ENCODE measurements around the gene NR5A1. TPM values are rescaled to one million over a fixed set of nuclear protein-coding genes. Genes with fewer than 3 reads are reported as not detected.

NR5A1 gene
- total RNA-seq, 1 donor from 2014 or later, result not detected

DNA sequence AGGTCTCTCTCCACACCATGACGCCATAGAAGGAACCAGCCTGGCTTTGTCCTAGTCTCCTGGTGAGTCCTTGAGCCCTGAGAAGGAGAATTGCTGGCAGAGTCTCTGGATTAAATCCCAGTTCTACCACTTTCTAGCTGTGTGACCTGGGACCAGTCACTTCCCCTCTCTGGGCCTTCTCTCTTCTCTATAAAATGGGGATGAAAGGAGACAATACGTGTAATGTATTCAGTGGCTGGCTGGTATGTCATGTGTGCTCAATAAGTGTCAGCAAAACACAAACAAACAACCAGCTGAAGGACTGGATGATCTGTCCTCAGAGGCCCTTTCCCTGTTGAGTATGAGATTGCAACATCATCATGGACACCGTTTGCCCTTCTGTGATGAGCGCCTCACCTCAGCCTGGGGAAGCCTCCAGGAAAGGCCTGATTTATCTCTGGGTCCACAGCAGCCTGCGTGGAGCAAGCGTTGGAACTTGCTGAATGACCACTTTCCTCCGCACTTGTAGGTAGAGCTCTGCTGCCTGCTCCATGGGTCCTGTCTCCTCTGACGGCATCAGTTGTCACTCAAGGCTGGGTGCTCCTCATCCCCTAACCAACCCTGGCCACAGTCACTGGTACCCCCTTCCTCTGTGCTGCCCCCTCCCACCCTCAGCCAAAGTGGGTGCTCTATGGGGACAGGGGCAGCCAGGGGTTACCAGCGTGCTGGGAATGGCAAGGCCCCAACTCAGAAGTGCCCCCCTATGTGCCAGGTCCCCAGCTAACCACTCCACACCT, 3.6 kb upstream of the NR5A1 start:
- Mint-ChIP-seq H3K27me3 (peaks cover 2% of the 10 kb centered on the region), H3K9me3 (no peaks in the 10 kb centered on the region), H3K4me3 (no peak overlapping the region), H3K27ac (no peak overlapping the region), H3K36me3 (ENCODE audit: low read depth) (no peaks in the 10 kb centered on the region), H3K4me1 (peaks cover 2% of the 10 kb centered on the region)
- intact Hi-C loops (cut with micrococcal nuclease), result no loop called here
- no peak for DNase-seq

DNA sequence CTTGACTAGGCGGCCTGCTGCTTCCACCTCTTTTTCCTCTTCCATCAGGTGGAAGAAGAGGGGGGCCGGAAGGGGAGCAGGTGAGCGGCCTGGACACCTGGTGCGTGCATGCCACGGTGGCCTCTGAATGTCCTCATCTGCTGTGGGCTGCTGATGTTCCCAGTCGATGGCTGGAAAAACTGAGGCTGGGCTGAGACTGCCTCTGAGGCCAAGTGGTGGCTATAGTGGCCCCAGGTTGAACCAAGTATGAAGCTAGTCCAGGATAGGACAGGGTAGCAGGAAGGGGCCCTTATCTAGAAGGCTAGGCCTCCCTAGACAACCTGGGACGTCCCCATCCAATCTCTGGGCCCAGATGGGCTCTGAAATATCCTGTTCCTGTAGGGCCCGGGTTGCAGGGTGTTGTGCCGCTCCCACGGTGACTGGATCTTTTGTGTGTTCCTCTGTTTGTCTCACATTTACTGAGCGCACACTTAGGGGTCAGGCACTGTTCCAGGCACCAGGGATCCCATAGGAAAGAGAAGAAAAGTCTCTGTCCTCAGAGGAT, 753 bp upstream of the NR5A1 start:
- Mint-ChIP-seq H3K9me3 (no peaks in the 10 kb centered on the region), H3K27me3 (peaks cover 15% of the 10 kb centered on the region), H3K27ac (no peak overlapping the region), H3K36me3 (ENCODE audit: low read depth) (peaks cover 3% of the 10 kb centered on the region), H3K4me1 (peaks cover 4% of the 10 kb centered on the region), H3K4me3 (no peak overlapping the region)
- no peak for DNase-seq
- intact Hi-C loops (cut with micrococcal nuclease), result loop anchor here (10.0 kb wide), 1 partner anchor 493 kb away; the partner anchor contains the start of gene LHX2

DNA sequence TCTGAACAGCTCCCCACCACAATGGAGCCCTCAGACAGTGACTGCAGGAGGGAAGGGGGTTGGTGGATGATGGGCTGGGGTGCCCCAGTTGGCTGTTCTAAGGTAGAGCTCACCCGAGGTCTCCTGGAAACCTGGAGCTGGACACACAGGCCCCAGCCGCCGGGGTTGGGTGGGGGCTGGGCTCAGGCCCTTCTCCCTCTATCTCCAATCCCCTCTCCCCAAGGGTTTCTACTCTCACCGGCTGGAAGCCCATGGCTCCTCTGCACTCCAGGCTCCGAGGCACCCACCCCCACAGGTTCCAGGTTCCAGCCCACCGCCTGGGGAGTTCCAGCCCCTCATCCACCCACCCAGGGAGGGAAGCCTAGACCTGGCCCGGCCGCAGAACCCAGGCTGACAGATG, 766 bp downstream of the NR5A1 start:
- no peak for DNase-seq
- no peak overlapping the region for H3K27ac Mint-ChIP-seq
- peaks cover 3% of the 10 kb centered on the region for H3K36me3 Mint-ChIP-seq (ENCODE audit: low read depth)
- H3K27me3 Mint-ChIP-seq, result peaks cover 21% of the 10 kb centered on the region
- H3K4me3 Mint-ChIP-seq, result no peak overlapping the region
- peaks cover 4% of the 10 kb centered on the region for H3K4me1 Mint-ChIP-seq
- intact Hi-C loops (cut with micrococcal nuclease), result loop anchor here (10.0 kb wide), 1 partner anchor 492 kb away; the partner anchor contains the start of gene LHX2
- no peaks in the 10 kb centered on the region for H3K9me3 Mint-ChIP-seq

GRCh38 chr9:124505901-124506346, 1.3 kb downstream of the NR5A1 start:
- Mint-ChIP-seq H3K36me3 (ENCODE audit: low read depth) (peaks cover 3% of the 10 kb centered on the region), H3K9me3 (no peaks in the 10 kb centered on the region), H3K4me3 (no peak overlapping the region), H3K27ac (no peak overlapping the region), H3K27me3 (peaks cover 21% of the 10 kb centered on the region), H3K4me1 (peaks cover 4% of the 10 kb centered on the region)
- DNase-seq, result no peak
- intact Hi-C loops (cut with micrococcal nuclease), result loop anchor here (10.0 kb wide), 1 partner anchor 491 kb away; the partner anchor contains the start of gene LHX2

DNA sequence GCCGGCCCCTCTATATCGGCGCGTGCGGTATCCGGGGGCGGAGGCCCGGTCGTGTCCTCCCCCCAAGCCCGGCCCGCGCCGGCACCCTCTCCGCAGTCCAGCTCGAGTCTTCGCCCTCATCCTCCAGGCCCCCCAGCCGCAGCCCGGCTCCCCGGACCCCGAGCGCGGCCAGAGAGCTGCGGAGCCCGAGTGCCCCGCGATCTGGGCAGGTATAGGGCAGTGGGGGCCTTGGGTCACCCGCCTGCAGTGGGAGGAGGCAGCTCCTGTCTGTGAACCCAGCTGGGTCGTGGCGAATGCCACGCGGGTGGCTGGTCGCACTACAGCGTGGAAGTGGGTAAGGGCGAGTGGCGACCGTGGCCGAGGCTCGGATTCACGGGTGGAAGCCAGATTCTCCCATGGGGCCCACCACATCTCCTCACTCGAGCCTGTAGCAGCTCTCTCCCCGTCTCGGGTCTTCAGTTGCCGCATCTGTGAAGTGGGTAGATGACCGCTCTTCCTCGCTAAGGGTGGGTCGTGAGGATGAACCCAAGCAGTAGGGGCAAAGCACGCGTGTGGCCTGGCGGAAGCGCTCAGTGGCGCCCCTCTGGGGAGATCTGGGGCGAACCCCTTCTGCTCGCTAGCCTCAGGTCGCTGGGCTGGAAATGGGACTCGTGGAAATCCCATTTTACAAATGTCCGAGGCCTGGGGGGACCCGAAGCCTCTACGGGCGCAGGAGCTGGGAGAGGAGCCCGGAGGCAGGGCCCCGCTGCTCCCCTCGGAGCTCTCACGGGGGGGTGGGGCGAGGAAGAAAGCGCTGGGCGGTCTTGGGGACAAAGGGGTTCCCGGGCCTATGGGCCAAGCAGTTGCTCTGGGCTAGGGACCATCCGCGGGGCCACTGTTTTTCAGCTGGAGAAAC, 1.9 kb downstream of the NR5A1 start:
- Mint-ChIP-seq H3K27me3 (peaks cover 24% of the 10 kb centered on the region), H3K36me3 (ENCODE audit: low read depth) (peaks cover 3% of the 10 kb centered on the region), H3K27ac (no peak overlapping the region), H3K9me3 (no peaks in the 10 kb centered on the region), H3K4me3 (no peak overlapping the region), H3K4me1 (peaks cover 6% of the 10 kb centered on the region)
- no peak for DNase-seq
- intact Hi-C loops (cut with micrococcal nuclease), result loop anchor here (10.0 kb wide), 1 partner anchor 490 kb away; the partner anchor contains the start of gene LHX2

DNA sequence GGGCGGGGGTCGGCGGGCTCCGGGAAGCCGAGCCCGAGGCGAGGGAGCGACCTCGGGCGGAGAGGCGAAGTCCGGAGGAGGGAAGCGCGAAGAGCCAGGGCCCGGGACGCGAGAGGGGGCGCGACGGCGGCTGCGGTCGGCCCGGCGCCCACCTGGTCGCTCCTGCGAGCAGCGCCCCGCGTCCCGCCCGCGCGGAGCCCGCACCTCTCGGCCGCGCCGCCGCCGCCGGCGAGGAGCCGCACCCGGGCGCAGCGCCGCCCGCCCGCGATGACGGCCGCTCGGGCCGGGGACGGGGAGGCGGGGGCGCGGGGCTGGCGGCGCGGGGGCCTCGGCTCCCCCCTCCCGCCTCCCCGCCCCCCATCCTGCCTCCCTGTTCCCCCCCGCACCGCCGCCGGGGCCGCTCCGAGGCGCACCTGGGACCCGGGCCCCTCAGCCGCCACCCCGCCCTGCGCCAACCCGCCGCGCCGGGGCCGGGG, 2.6 kb downstream of the NR5A1 start:
- DNase-seq, result no peak
- H3K27me3 Mint-ChIP-seq, result peaks cover 24% of the 10 kb centered on the region
- H3K4me1 Mint-ChIP-seq, result peaks cover 8% of the 10 kb centered on the region
- intact Hi-C loops (cut with micrococcal nuclease), result loop anchor here (10.0 kb wide), 1 partner anchor 490 kb away; the partner anchor contains the start of gene LHX2
- peaks cover 3% of the 10 kb centered on the region for H3K36me3 Mint-ChIP-seq (ENCODE audit: low read depth)
- H3K4me3 Mint-ChIP-seq, result no peak overlapping the region
- no peaks in the 10 kb centered on the region for H3K9me3 Mint-ChIP-seq
- no peak overlapping the region for H3K27ac Mint-ChIP-seq

DNA sequence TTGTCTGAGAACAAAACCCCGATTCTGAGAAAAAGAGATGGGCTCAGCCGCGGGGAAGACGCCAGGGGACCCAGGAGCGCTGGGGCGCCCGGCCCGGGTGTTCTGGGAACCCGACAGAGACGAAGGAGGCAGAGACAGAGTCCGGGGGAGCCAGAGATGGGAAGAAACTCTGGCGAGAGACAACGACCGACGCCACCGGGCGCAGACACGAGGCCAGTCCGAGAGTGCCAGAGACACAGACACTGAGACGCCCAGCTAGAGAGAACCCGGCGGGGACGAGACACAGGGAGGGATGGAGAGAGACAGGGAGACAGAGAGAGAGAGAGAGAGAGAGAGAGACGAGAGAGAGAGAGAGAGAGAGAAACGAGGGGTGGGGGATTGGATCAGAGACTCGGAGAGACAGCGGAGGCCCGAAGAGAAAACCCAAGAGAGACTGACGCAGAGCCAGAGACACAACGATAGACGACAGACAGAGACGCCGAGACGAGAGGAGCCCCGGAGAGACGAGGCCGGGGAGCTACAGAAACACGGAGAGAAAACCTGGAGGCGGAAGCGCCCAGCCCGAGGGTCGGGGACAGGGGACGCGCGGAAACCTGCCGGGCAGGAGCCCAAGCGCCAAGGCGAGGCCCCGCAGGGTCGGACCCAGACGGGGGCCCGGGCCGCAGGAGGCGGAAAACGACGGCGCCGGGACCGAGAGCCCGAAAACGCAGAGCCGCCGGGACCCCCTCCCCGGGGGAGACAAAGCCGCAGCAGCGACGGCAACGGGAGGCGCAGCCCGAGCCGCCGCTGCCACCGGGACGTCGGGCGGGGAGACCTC, 3.3 kb downstream of the NR5A1 start:
- Mint-ChIP-seq H3K27ac (no peak overlapping the region), H3K36me3 (ENCODE audit: low read depth) (peaks cover 3% of the 10 kb centered on the region), H3K27me3 (peaks cover 24% of the 10 kb centered on the region), H3K4me1 (peaks cover 13% of the 10 kb centered on the region), H3K4me3 (peak overlapping the region; percentile 70), H3K9me3 (no peaks in the 10 kb centered on the region)
- DNase-seq, result no peak
- intact Hi-C loops (cut with micrococcal nuclease), result loop anchor here (10.0 kb wide), 1 partner anchor 489 kb away; the partner anchor contains the start of gene LHX2

- Mint-ChIP-seq H3K27ac (no peak overlapping the region), H3K27me3 (peaks cover 24% of the 10 kb centered on the region)
These were observed 4.2 kb downstream of the NR5A1 start for GRCh38 chr9:124502711-124503702.

DNA sequence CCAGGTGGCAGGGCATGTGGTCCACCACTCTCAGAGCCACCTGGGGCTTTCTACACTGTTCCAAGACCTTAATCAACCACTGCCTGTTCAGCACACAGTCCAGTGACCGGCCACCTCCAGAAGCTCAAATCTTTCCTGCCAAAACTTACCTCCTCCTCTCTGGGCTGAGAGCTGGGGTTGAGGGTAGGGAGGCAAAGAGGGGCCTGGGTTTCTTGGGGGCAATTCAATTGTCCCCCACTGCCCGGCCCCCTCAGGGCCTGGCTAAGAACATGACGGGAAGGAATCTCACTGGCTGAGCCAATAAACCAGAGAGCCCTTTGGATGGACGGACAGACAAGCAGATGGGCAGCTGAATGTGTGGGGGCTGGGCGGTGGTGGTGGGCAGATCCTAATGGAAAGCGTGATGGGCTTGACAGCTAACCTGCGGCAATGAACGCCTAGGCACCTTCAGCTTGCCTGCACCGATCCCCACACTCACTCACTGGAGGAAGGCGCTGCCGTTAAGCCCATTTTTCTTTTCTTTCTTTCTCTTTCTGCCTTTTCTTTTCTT, 5.4 kb downstream of the NR5A1 start:
- Mint-ChIP-seq H3K36me3 (ENCODE audit: low read depth) (peaks cover 3% of the 10 kb centered on the region), H3K4me3 (no peak overlapping the region), H3K9me3 (no peaks in the 10 kb centered on the region), H3K4me1 (peaks cover 13% of the 10 kb centered on the region), H3K27me3 (peaks cover 24% of the 10 kb centered on the region), H3K27ac (no peak overlapping the region)
- intact Hi-C loops (cut with micrococcal nuclease), result loop anchor here (10.0 kb wide), 1 partner anchor 487 kb away; the partner anchor contains the start of gene LHX2
- DNase-seq, result no peak

More at GRCh38 chr9:124502711-124503702, 4.2 kb downstream of the NR5A1 start:
- intact Hi-C loops (cut with micrococcal nuclease), result loop anchor here (10.0 kb wide), 1 partner anchor 488 kb away; the partner anchor contains the start of gene LHX2
- no peak overlapping the region for H3K4me3 Mint-ChIP-seq
- no peaks in the 10 kb centered on the region for H3K9me3 Mint-ChIP-seq
- peaks cover 3% of the 10 kb centered on the region for H3K36me3 Mint-ChIP-seq (ENCODE audit: low read depth)
- no peak for DNase-seq
- H3K4me1 Mint-ChIP-seq, result peaks cover 13% of the 10 kb centered on the region

GRCh38 chr9:124500796-124501611, 6.2 kb downstream of the NR5A1 start:
- H3K27ac Mint-ChIP-seq, result no peak overlapping the region
- H3K27me3 Mint-ChIP-seq, result peaks cover 22% of the 10 kb centered on the region
- DNase-seq, result no peak
- peaks cover 3% of the 10 kb centered on the region for H3K36me3 Mint-ChIP-seq (ENCODE audit: low read depth)
- peaks cover 14% of the 10 kb centered on the region for H3K4me1 Mint-ChIP-seq
- H3K9me3 Mint-ChIP-seq, result no peaks in the 10 kb centered on the region
- intact Hi-C loops (cut with micrococcal nuclease), result loop anchor here (10.0 kb wide), 1 partner anchor 486 kb away; the partner anchor contains the start of gene LHX2
- H3K4me3 Mint-ChIP-seq, result no peak overlapping the region
